ENCODE data around the gene FGFBP2.

GRCh38 chr4:15956179-15956850 is 6.7 kb downstream of the FGFBP2 start:
- no peak for TF ChIP-seq EZH2 (IDR thresholded peaks at IDR 0.05; ENCODE audit: borderline replicate concordance, low read length)
- TF ChIP-seq CTCF (IDR thresholded peaks at IDR 0.05; ENCODE audit: low read length) = peak; percentile 61

Measured in OCI-LY1 (cell line).